Keratinocyte (primary cell): ENCODE results near the gene DUT. TPM values are rescaled to one million over a fixed set of nuclear protein-coding genes. Genes with fewer than 3 reads are reported as not detected.

ENCODE experiments used
- DNase-seq: peaks from one replicate; pipeline ENCODE4 v3.0.0-alpha.2; 2011; ENCODE audit warnings: low read depth, missing footprints, low spot score
- FAIRE-seq: peaks from 2 replicates; lab custom pipeline; 2011; peaks lifted over from hg19 to GRCh38; lab: Jason Lieb, UNC
- H2AFZ ChIP-seq: 2 replicates; pipeline ENCODE4 v1.6.0; 2012; ENCODE audit warnings: low read length, control low read depth, inconsistent platforms; ENCODE audit not compliant: control insufficient read depth
- H3K27ac ChIP-seq: 2 replicates; pipeline ENCODE4 v1.5.1; 2011; ENCODE audit warnings: low read length; ENCODE audit not compliant: control insufficient read depth, insufficient read depth
- H3K27me3 ChIP-seq: 3 replicates; pipeline ENCODE4 v1.6.0; 2011; ENCODE audit warnings: low read length; ENCODE audit not compliant: control insufficient read depth, insufficient read depth; ENCODE audit errors: extremely low read depth
- H3K36me3 ChIP-seq, 2 experiments: 2 replicates in 1 of 2; 3 replicates in 1 of 2; pipeline ENCODE4 v1.5.1; 2011; ENCODE audit warnings: low read length in 2 of 2, mild to moderate bottlenecking in 1 of 2; ENCODE audit not compliant: control insufficient read depth in 2 of 2, insufficient read depth in 2 of 2; ENCODE audit errors: extremely low read depth in 1 of 2
- H3K4me1 ChIP-seq: 3 replicates; pipeline ENCODE4 v1.5.1; 2011; ENCODE audit warnings: low read length; ENCODE audit not compliant: control insufficient read depth, insufficient read depth; ENCODE audit errors: extremely low read depth
- H3K4me2 ChIP-seq: 3 replicates; pipeline ENCODE4 v1.6.0; 2011; ENCODE audit warnings: low read depth, low read length; ENCODE audit not compliant: control insufficient read depth, insufficient read depth; ENCODE audit errors: extremely low read depth
- H3K4me3 ChIP-seq, 3 experiments: fragments of 200-600 bp in 1 of 3; sonication (generic) in 1 of 3; 2 replicates in 2 of 3; 3 replicates in 1 of 3; pipeline ENCODE4 v1.5.1; 2011 to 2016; ENCODE audit warnings: low read length in 3 of 3, mild to moderate bottlenecking in 3 of 3, control low read depth in 2 of 3, inconsistent platforms in 1 of 3, low read depth in 1 of 3, mixed read lengths in 1 of 3, mixed run types in 1 of 3, moderate library complexity in 1 of 3; ENCODE audit not compliant: control insufficient read depth in 2 of 3, insufficient read depth in 2 of 3; ENCODE audit errors: extremely low read depth in 1 of 3
- H3K79me2 ChIP-seq: 2 replicates; pipeline ENCODE4 v1.6.0; 2012; ENCODE audit warnings: low read length; ENCODE audit not compliant: control insufficient read depth, insufficient read depth
- H3K9ac ChIP-seq: 3 replicates; pipeline ENCODE4 v1.6.0; 2011; ENCODE audit warnings: low read length; ENCODE audit not compliant: control insufficient read depth, insufficient read depth; ENCODE audit errors: extremely low read depth
- H3K9me1 ChIP-seq: 3 replicates; pipeline ENCODE4 v1.6.0; 2011; ENCODE audit warnings: low read length; ENCODE audit not compliant: control insufficient read depth, insufficient read depth; ENCODE audit errors: extremely low read depth
- H3K9me3 ChIP-seq: 2 replicates; pipeline ENCODE4 v1.5.1; 2012; ENCODE audit warnings: low read depth, low read length; ENCODE audit not compliant: control insufficient read depth
- H4K20me1 ChIP-seq: 3 replicates; pipeline ENCODE4 v1.6.0; 2011; ENCODE audit warnings: low read length; ENCODE audit not compliant: control insufficient read depth, insufficient read depth; ENCODE audit errors: extremely low read depth
- CTCF ChIP-seq, 3 experiments: IDR thresholded peaks in 1 of 3; conservative IDR thresholded peaks in 1 of 3; optimal IDR thresholded peaks in 1 of 3; 2 replicates in 2 of 3; 3 replicates in 1 of 3; pipeline versions ENCODE3 to v1.5.1; 2011; ENCODE audit warnings: low read length in 3 of 3, mild to moderate bottlenecking in 3 of 3, moderate library complexity in 2 of 3, control low read depth in 1 of 3, inconsistent platforms in 1 of 3; ENCODE audit not compliant: insufficient read depth in 2 of 3; ENCODE audit errors: extremely low read depth in 1 of 3
- EZH2 ChIP-seq: IDR thresholded peaks from one replicate; pipeline ENCODE4 v1.6.1; 2012; ENCODE audit warnings: inconsistent platforms, mild to moderate bottlenecking, low read length, moderate library complexity
- dilution Hi-C: fragments of 300-500 bp; cut with MboI; formaldehyde crosslinking; loops from one replicate; pipeline ENCODE4 v1.7.0; 2020; ENCODE audit warnings: low sequenced_read_pairs; ENCODE audit not compliant: extremely low pct_ligation_motif_present
- polyA plus RNA-seq, 5 experiments: library from polyadenylated mRNA; depleted of rRNA in 3 of 5; stranded (reverse) in 3 of 5; stranded (forward) in 1 of 5; unstranded in 1 of 5; fragments of >200 nt; gene quantifications; 1 replicate in 1 of 5; 2 replicates in 3 of 5; 3 replicates in 1 of 5; pipeline versions ENCODE4 v1.2.1 to v1.2.3, GENCODE V29; 2011 to 2012; ENCODE audit warnings: missing spikeins in 2 of 5, low read depth in 1 of 5, low replicate concordance in 1 of 5

Gene DUT
- polyA plus RNA-seq, 1 donor (not counting 4 experiments of a cell fraction or from before 2014, with no cell fraction given), result 79.8 TPM

DNA sequence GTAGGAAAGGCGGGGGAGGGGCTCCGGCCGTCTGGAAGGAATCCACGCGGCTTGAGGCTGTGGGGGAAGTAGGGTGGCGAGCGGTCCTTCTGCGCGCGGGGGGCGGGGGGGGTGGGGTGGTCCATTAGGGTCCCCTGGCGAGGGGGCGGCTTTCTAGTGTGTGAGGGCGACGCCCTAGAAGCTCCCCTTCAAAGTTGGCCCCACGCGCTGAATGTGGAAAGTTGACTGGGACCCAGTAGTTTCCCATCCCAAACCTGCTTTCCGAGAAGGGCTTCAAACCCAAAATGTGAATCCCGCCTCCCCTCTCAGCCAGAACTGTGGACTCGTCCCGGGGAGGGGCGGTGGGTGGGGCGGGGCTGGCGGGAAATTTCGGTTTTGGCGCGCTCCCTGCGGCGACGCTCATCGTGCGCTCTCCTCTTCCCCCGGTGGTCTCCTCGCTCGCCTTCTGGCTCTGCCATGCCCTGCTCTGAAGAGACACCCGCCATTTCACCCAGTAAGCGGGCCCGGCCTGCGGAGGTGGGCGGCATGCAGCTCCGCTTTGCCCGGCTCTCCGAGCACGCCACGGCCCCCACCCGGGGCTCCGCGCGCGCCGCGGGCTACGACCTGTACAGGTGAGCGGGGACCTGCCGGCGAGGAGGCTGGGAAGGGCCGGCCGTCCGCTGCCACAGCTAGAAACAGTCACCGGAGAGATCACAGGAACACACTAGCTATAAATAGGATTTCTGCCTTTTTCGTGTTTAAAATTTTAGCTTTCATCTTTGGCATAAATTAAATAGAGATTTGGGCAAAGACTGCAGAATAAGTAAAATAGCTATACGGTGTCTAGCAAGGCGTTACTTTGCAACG is 790 bp downstream of the DUT start:
- DNase-seq (no peak), FAIRE-seq (no peak)
- TF ChIP-seq EZH2 (no peak), CTCF (optimal IDR thresholded peaks at IDR 0.05 in 1 of 3, IDR thresholded peaks at IDR 0.05 in 1 of 3, conservative IDR thresholded peaks at IDR 0.05 in 1 of 3; ENCODE audit: extremely low read depth in 1 of 3, insufficient read depth in 2 of 3, low read length in 3 of 3) (no peak)
- Histone ChIP-seq H3K4me3 (peak overlapping the region; percentile 86 to 95 (median 89)), H3K4me1 (peaks cover 18% of the 10 kb centered on the region), H3K9ac (peak overlapping the region; percentile 94), H3K9me1 (no peaks in the 10 kb centered on the region), H3K9me3 (no peaks in the 10 kb centered on the region), H3K4me2 (peak overlapping the region; percentile 88), H3K27me3 (no peaks in the 10 kb centered on the region), H4K20me1 (no peaks in the 10 kb centered on the region), H2AFZ (peak overlapping the region; percentile 97), H3K27ac (peak overlapping the region; percentile 90), H3K79me2 (peaks cover 16% of the 10 kb centered on the region), H3K36me3 (peaks cover 3 to 4% of the 10 kb centered on the region in 2 experiments)
- dilution Hi-C loops, result no loop called here

DNA sequence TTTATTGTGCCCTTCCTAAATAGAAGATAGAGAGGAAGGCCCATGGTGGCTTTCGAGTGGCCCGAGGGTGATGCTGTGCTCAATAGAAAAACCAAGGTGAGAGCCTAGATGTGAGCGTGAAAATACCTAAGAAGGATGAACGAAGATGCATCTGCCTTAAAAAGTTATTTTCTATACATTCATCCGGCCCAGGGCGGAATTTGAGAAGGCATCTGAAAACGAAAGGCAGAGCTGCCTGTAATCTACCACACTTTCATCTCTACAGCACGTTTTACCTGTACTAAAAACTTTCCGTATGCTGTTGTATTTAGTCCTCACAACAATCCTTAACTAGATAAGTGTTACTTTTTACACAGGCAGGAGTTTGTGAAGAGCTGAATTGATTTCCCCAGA is 1.4 kb downstream of the DUT start:
- Histone ChIP-seq H3K9me1 (no peaks in the 10 kb centered on the region), H3K79me2 (peaks cover 16% of the 10 kb centered on the region), H3K27me3 (no peaks in the 10 kb centered on the region), H3K4me2 (peak overlapping the region; percentile 88), H2AFZ (no peak overlapping the region), H4K20me1 (no peaks in the 10 kb centered on the region), H3K4me1 (peaks cover 18% of the 10 kb centered on the region), H3K9me3 (no peaks in the 10 kb centered on the region), H3K36me3 (peaks cover 3 to 5% of the 10 kb centered on the region in 2 experiments), H3K9ac (peak overlapping the region; percentile 94), H3K4me3 (peak overlapping the region; percentile 86 to 95 (median 89)), H3K27ac (peak overlapping the region; percentile 90)
- FAIRE-seq (no peak), DNase-seq (no peak)
- no peak for TF ChIP-seq EZH2
- TF ChIP-seq CTCF (optimal IDR thresholded peaks at IDR 0.05 in 1 of 3, IDR thresholded peaks at IDR 0.05 in 1 of 3, conservative IDR thresholded peaks at IDR 0.05 in 1 of 3; ENCODE audit: extremely low read depth in 1 of 3, insufficient read depth in 2 of 3, low read length in 3 of 3), result no peak
- dilution Hi-C loops, result no loop called here
